ENCODE results near the gene ZBTB21. TPM values are rescaled to one million over a fixed set of nuclear protein-coding genes. Genes with fewer than 3 reads are reported as not detected.

ZBTB21 gene
- total RNA-seq, 4 donors from 2014 or later = 5.2 to 19.5 (median 9.7) TPM

- no peak for DNase-seq
- Histone ChIP-seq H3K9me3 (no peaks in the 10 kb centered on the region), H3K4me3 (no peak overlapping the region), H3K27ac (no peak overlapping the region), H3K36me3 (no peaks in the 10 kb centered on the region), H3K4me1 (peaks cover 3 to 29% (median 12%) of the 10 kb centered on the region in 4 donors), H3K27me3 (no peaks in the 10 kb centered on the region)
- intact Hi-C loops (cut with DNase I; ENCODE audit: low total_unique reads) = no loop called here
- 96% methylated on average over 10 of the region's 11 CpGs; no CpG with 5 or more reads in 1 of the 2 donors for WGBS, 2 donors (ENCODE audit: low coverage in 1 of 2)
- TF ChIP-seq POLR2A (IDR thresholded peaks at IDR 0.05) (no peak), EP300 (IDR thresholded peaks at IDR 0.05; ENCODE audit: low read depth) (no peak), CTCF (IDR thresholded peaks at IDR 0.05) (no peak), POLR2AphosphoS5 (IDR thresholded peaks at IDR 0.05) (no peak)
- in situ Hi-C loops (cut with MboI; ENCODE audit: low pct_ligation_motif_present in 1 of 4, low pct_unique_long_range_greater_than_20kb in 1 of 4, low sequenced_read_pairs in 3 of 4) = loop anchor here in 1 of 4 donors (25.0 kb wide), 1 partner anchor 163 kb away; no protein-coding TSS in a partner anchor
Measured at GRCh38 chr21:41948901-41949300, 61.3 kb downstream of the ZBTB21 start.

- in situ Hi-C loops (cut with MboI; ENCODE audit: low pct_ligation_motif_present in 1 of 4, low pct_unique_long_range_greater_than_20kb in 1 of 4, low sequenced_read_pairs in 3 of 4) = loop anchor here in 1 of 4 donors (25.0 kb wide), 1 partner anchor 164 kb away; no protein-coding TSS in a partner anchor
- Histone ChIP-seq H3K9me3 (no peaks in the 10 kb centered on the region), H3K4me3 (no peak overlapping the region), H3K27me3 (no peaks in the 10 kb centered on the region), H3K4me1 (peaks cover 3 to 29% (median 11%) of the 10 kb centered on the region in 4 donors), H3K27ac (peak overlapping the region in 3 of 4 donors; percentile 19 to 52 (median 46)), H3K36me3 (no peaks in the 10 kb centered on the region)
- no peak for TF ChIP-seq CTCF (IDR thresholded peaks at IDR 0.05)
- no peak for TF ChIP-seq POLR2AphosphoS5 (IDR thresholded peaks at IDR 0.05)
- TF ChIP-seq EP300 (IDR thresholded peaks at IDR 0.05; ENCODE audit: low read depth) = no peak
- TF ChIP-seq POLR2A (IDR thresholded peaks at IDR 0.05) = no peak
- intact Hi-C loops (cut with DNase I; ENCODE audit: low total_unique reads) = no loop called here
- WGBS, 2 donors (ENCODE audit: low coverage in 1 of 2) = 71% methylated on average over 9 of the region's 9 CpGs; no CpG with 5 or more reads in 1 of the 2 donors
- no peak for DNase-seq
Measured at GRCh38 chr21:41948078-41948895, 61.9 kb downstream of the ZBTB21 start.

GRCh38 chr21:41945982-41946381, 64.2 kb downstream of the ZBTB21 start:
- intact Hi-C loops (cut with DNase I; ENCODE audit: low total_unique reads) = no loop called here
- no peaks in the 10 kb centered on the region for H3K36me3 ChIP-seq
- no peaks in the 10 kb centered on the region for H3K9me3 ChIP-seq
- H3K27ac ChIP-seq = no peak overlapping the region
- peaks cover 0 to 20% (median 2%) of the 10 kb centered on the region in 4 donors for H3K4me1 ChIP-seq
- in situ Hi-C loops (cut with MboI; ENCODE audit: low pct_ligation_motif_present in 1 of 4, low pct_unique_long_range_greater_than_20kb in 1 of 4, low sequenced_read_pairs in 3 of 4) = loop anchor here in 1 of 4 donors (25.0 kb wide), 1 partner anchor 166 kb away; no protein-coding TSS in a partner anchor
- WGBS, 2 donors (ENCODE audit: low coverage in 1 of 2) = 88 to 93% methylated on average over 1 to 8 of the region's 8 CpGs
- DNase-seq = no peak
- H3K4me3 ChIP-seq = no peak overlapping the region
- TF ChIP-seq POLR2AphosphoS5 (IDR thresholded peaks at IDR 0.05) (no peak), POLR2A (IDR thresholded peaks at IDR 0.05) (no peak)
- H3K27me3 ChIP-seq = no peaks in the 10 kb centered on the region

- no peak for DNase-seq
- H3K4me1 ChIP-seq = peaks cover 0 to 16% (median 2%) of the 10 kb centered on the region in 4 donors
- H3K27me3 ChIP-seq = no peaks in the 10 kb centered on the region
- WGBS, 2 donors (ENCODE audit: low coverage in 1 of 2) = 88 to 100% methylated on average over 2 to 10 of the region's 10 CpGs
- H3K27ac ChIP-seq = no peak overlapping the region
- in situ Hi-C loops (cut with MboI; ENCODE audit: low pct_ligation_motif_present in 1 of 4, low pct_unique_long_range_greater_than_20kb in 1 of 4, low sequenced_read_pairs in 3 of 4) (loop anchor here in 1 of 4 donors (25.0 kb wide), 1 partner anchor 168 kb away; no protein-coding TSS in a partner anchor), intact Hi-C loops (cut with DNase I; ENCODE audit: low total_unique reads) (no loop called here)
- TF ChIP-seq EP300 (IDR thresholded peaks at IDR 0.05; ENCODE audit: low read depth) = no peak
- TF ChIP-seq CTCF (IDR thresholded peaks at IDR 0.05) = no peak
- no peak for TF ChIP-seq POLR2AphosphoS5 (IDR thresholded peaks at IDR 0.05)
- TF ChIP-seq POLR2A (IDR thresholded peaks at IDR 0.05) = no peak
- no peaks in the 10 kb centered on the region for H3K9me3 ChIP-seq
- H3K36me3 ChIP-seq = no peaks in the 10 kb centered on the region
- no peak overlapping the region for H3K4me3 ChIP-seq
Measured at GRCh38 chr21:41943851-41944250, 66.3 kb downstream of the ZBTB21 start.

All from transverse colon (tissue), 4 donors.